Esophagus (tissue), 2 donors: ENCODE data around the gene VCY. TPM values are rescaled to one million over a fixed set of nuclear protein-coding genes. Genes with fewer than 3 reads are reported as not detected.
"Not testable (repeated sequence)": the region's sequence is repeated elsewhere in the genome, so short reads cannot be mapped to it uniquely, and the experiment has no call there.

ENCODE experiments used
- H3K27ac ChIP-seq, 2 donors: one replicate each; pipeline ENCODE4 v1.5.1; 2013; ENCODE audit warnings: low read depth in 2 of 2, mild to moderate bottlenecking in 2 of 2, inconsistent platforms in 1 of 2, low read length in 1 of 2, moderate library complexity in 1 of 2
- H3K27me3 ChIP-seq, 2 donors: one replicate each; pipeline ENCODE4 v1.6.1; 2013; ENCODE audit warnings: low read length in 2 of 2, control low read depth in 1 of 2, mild to moderate bottlenecking in 1 of 2; ENCODE audit not compliant: insufficient read depth in 2 of 2, control insufficient read depth in 1 of 2
- H3K36me3 ChIP-seq, 2 donors: one replicate each; pipeline ENCODE4 v1.6.1; 2013; ENCODE audit warnings: low read length in 1 of 2; ENCODE audit not compliant: control insufficient read depth in 2 of 2, insufficient read depth in 2 of 2
- H3K4me1 ChIP-seq, 2 donors: one replicate each; pipeline ENCODE4 v1.6.1; 2013; ENCODE audit warnings: low read length in 1 of 2; ENCODE audit not compliant: control insufficient read depth in 2 of 2, insufficient read depth in 2 of 2
- H3K4me3 ChIP-seq, 2 donors: one replicate each; pipeline ENCODE4 v1.5.1; 2013; ENCODE audit warnings: low read length in 2 of 2, mild to moderate bottlenecking in 2 of 2, low read depth in 1 of 2, moderate library complexity in 1 of 2
- H3K9me3 ChIP-seq, 2 donors: one replicate each; pipeline ENCODE4 v1.6.1; 2013; ENCODE audit warnings: mild to moderate bottlenecking in 2 of 2, low read depth in 1 of 2, low read length in 1 of 2, moderate library complexity in 1 of 2; ENCODE audit not compliant: control insufficient read depth in 2 of 2, insufficient read depth in 1 of 2
- WGBS, 2 donors: extraction: QIAGEN DNeasy Blood & Tissue Kit; methylation state at CpG; one replicate each; pipeline ENCODE4 v1.1.7; 2013; 5-methylcytosine and 5-hydroxymethylcytosine counted together
- polyA plus RNA-seq, 2 donors: library from polyadenylated mRNA; stranded (reverse); fragments of 200-250 nt; gene quantifications; one replicate each; pipeline ENCODE4 v1.2.3, GENCODE V29; 2013
- donor health status: healthy with polysubstance abuse.
- donor health status: Bipolar disorder and iron deficiency.

VCY gene
- polyA plus RNA-seq: not detected

- H3K27me3 ChIP-seq, H3K27ac ChIP-seq, H3K4me3 ChIP-seq, H3K36me3 ChIP-seq, H3K4me1 ChIP-seq, H3K9me3 ChIP-seq: not testable (repeated sequence)
- no CpG with 5 or more reads among the region's 19 CpGs for WGBS, 2 donors
These were observed at the start of gene VCY for GRCh38 chrY:13986373-13986772. TSS of gene VCY (minus strand) at chrY:13986473. CDS start at chrY:13986440, 33 bp downstream.

GRCh38 chrY:14030395-14030794 lies 44.1 kb upstream of the VCY start:
- not testable (repeated sequence) for H3K4me1 ChIP-seq

GRCh38 chrY:14011916-14012315 lies 25.6 kb upstream of the VCY start:
- H3K4me1 ChIP-seq, H3K27me3 ChIP-seq, H3K36me3 ChIP-seq, H3K9me3 ChIP-seq, H3K27ac ChIP-seq, H3K4me3 ChIP-seq: not testable (repeated sequence)
- no CpG with 5 or more reads among the region's 2 CpGs for WGBS, 2 donors

More at GRCh38 chrY:14030395-14030794, 44.1 kb upstream of the VCY start:
- not testable (repeated sequence) for H3K4me3 ChIP-seq, H3K9me3 ChIP-seq, H3K27me3 ChIP-seq, H3K27ac ChIP-seq, H3K36me3 ChIP-seq
- no CpG with 5 or more reads among the region's 2 CpGs for WGBS, 2 donors

GRCh38 chrY:13942406-13942805 lies 43.9 kb downstream of the VCY start:
- not testable (repeated sequence) for H3K4me1 ChIP-seq, H3K4me3 ChIP-seq, H3K36me3 ChIP-seq, H3K27me3 ChIP-seq, H3K27ac ChIP-seq, H3K9me3 ChIP-seq
- 60 to 85% methylated on average over 1 to 2 of the region's 2 CpGs for WGBS, 2 donors

Other genes with a start within 250 kb of the VCY start
- gene VCY1B, start 69.8 kb upstream of the VCY start, polyA plus RNA-seq: not detected